ENCODE results near the gene TTC39B. TPM values are rescaled to one million over a fixed set of nuclear protein-coding genes. Genes with fewer than 3 reads are reported as not detected.

TTC39B gene
- total RNA-seq, 6 experiments from 2014 or later: 4.6 to 6.1 (median 5.8) TPM

DNA sequence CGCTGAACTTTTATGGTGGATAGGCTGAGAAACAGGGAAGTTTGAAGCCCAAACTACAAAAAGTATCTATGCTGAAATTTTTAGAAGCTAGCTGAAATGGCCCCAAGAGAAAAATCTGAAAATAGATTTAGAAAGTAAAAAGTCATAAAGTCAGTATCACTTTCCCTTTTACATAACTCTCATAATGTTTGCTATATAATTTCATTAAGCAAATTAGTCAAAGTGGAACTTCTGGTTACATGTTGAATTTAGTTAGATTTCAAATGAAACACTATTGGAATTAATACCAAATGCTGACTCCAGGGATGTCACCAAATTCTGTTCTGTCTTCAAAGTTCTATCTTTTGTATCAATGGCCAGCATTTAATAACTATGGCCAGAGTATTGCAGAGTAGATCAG is 126.9 kb downstream of the TTC39B start:
- no peaks in the 10 kb centered on the region for H3K36me3 Mint-ChIP-seq (ENCODE audit: low read depth)
- TF ChIP-seq, protein P1, sequence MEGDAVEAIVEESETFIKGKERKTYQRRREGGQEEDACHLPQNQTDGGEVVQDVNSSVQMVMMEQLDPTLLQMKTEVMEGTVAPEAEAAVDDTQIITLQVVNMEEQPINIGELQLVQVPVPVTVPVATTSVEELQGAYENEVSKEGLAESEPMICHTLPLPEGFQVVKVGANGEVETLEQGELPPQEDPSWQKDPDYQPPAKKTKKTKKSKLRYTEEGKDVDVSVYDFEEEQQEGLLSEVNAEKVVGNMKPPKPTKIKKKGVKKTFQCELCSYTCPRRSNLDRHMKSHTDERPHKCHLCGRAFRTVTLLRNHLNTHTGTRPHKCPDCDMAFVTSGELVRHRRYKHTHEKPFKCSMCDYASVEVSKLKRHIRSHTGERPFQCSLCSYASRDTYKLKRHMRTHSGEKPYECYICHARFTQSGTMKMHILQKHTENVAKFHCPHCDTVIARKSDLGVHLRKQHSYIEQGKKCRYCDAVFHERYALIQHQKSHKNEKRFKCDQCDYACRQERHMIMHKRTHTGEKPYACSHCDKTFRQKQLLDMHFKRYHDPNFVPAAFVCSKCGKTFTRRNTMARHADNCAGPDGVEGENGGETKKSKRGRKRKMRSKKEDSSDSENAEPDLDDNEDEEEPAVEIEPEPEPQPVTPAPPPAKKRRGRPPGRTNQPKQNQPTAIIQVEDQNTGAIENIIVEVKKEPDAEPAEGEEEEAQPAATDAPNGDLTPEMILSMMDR (IDR thresholded peaks at IDR 0.05): no peak
- H3K9me3 Mint-ChIP-seq: no peaks in the 10 kb centered on the region

DNA sequence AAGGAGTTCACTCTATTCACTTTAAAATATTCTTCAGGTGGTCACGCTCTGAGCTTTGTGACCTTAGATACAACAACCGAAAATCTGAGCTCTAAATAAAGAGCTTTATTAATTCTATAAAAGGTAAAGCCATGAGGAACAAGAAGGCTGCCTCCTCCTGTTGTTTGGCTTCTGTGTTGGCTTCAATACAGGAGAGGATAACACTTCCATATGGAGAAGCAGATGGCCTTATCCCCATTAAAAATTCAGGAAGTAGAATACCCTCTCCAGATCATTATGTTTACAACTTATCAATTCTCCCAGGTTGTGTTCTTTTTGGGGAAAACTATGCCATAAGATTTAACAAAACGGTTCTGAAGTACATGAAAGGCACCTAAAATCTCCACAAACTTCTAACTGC is 128.4 kb downstream of the TTC39B start:
- Mint-ChIP-seq H3K27ac (no peak overlapping the region), H3K4me1 (ENCODE audit: low read depth) (no peaks in the 10 kb centered on the region), H3K36me3 (ENCODE audit: low read depth) (no peaks in the 10 kb centered on the region), H3K4me3 (no peak overlapping the region), H3K27me3 (ENCODE audit: insufficient read depth) (no peaks in the 10 kb centered on the region), H3K9me3 (no peaks in the 10 kb centered on the region)
- TF ChIP-seq, protein P1 (IDR thresholded peaks at IDR 0.05): no peak
- no peak for DNase-seq

More for the DNA sequence above, 126.9 kb downstream of the TTC39B start:
- H3K4me1 Mint-ChIP-seq (ENCODE audit: low read depth): no peaks in the 10 kb centered on the region
- DNase-seq: no peak
- no peaks in the 10 kb centered on the region for H3K27me3 Mint-ChIP-seq (ENCODE audit: insufficient read depth)
- no peak overlapping the region for H3K27ac Mint-ChIP-seq
- H3K4me3 Mint-ChIP-seq: no peak overlapping the region

DNA sequence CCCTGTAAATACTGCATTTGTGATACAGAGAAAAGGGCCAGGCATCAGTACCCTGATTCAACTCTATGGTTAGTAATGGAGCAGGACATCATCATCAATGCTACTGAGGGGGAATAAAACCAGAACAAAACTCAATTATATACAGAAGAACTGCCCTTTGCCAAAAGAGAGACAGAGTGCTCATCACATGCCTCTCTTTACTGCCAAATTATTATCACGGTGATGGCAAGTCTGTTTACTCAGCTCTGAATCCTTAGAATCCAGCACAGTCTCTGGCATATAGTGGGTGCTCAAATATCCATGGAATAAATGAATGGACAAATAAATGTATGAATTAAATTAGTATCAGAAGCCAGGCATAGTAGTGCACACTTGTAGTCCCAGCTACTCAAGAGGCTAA is 130.2 kb downstream of the TTC39B start:
- Mint-ChIP-seq H3K9me3 (no peaks in the 10 kb centered on the region), H3K4me1 (ENCODE audit: low read depth) (no peaks in the 10 kb centered on the region), H3K27me3 (ENCODE audit: insufficient read depth) (no peaks in the 10 kb centered on the region), H3K27ac (no peak overlapping the region), H3K36me3 (ENCODE audit: low read depth) (no peaks in the 10 kb centered on the region), H3K4me3 (no peak overlapping the region)
- no peak for DNase-seq
- TF ChIP-seq, protein P1 (IDR thresholded peaks at IDR 0.05): no peak

DNA sequence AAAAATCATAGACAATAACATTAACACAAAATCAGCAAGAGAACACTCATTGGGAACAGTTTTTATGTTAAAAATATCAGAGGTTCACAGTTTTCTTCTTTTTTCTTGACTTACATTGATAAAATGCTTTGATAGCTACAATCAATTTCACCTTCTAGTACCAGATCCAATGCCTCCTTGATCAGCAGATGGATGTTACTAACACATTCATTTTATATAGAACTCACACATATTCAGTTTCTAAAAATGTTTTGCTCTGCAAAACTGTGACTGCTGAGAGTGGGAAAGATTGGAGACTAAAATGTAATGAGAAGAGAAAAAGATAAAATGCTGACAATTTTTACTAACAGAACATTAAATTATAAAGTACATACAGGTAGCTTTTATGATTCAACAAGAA is 143.1 kb downstream of the TTC39B start:
- DNase-seq: no peak

DNA sequence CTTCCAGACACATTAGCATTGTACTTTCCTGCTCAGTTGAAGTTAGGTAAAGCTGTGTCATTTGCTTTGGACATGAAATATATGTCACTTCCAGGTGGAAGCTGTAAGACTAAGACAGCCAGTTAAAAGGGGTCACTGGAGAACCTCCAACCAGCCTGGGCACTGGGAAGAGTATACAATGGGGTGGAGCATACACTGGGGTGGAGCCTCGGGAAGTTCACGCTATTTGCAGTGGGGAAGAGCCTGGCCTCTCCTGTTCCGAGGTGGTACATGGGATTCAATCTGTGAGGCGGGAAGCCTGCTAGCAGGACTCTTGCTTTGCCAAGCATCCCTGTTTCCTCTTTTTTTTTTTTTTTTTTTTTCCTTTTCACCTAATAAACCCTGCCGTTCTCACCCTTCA is 145.3 kb downstream of the TTC39B start:
- no peak overlapping the region for H3K27ac Mint-ChIP-seq
- peaks cover 3% of the 10 kb centered on the region for H3K27me3 Mint-ChIP-seq (ENCODE audit: insufficient read depth)
- no peaks in the 10 kb centered on the region for H3K36me3 Mint-ChIP-seq (ENCODE audit: low read depth)
- TF ChIP-seq, protein P1 (IDR thresholded peaks at IDR 0.05): no peak
- peaks cover 9% of the 10 kb centered on the region for H3K4me1 Mint-ChIP-seq (ENCODE audit: low read depth)
- no peaks in the 10 kb centered on the region for H3K9me3 Mint-ChIP-seq
- no peak overlapping the region for H3K4me3 Mint-ChIP-seq
- DNase-seq: no peak

More for the DNA sequence above, 143.1 kb downstream of the TTC39B start:
- TF ChIP-seq, protein P1 (IDR thresholded peaks at IDR 0.05): no peak
- H3K27me3 Mint-ChIP-seq (ENCODE audit: insufficient read depth): no peaks in the 10 kb centered on the region
- H3K4me3 Mint-ChIP-seq: no peak overlapping the region
- H3K4me1 Mint-ChIP-seq (ENCODE audit: low read depth): peaks cover 9% of the 10 kb centered on the region
- no peaks in the 10 kb centered on the region for H3K9me3 Mint-ChIP-seq
- H3K27ac Mint-ChIP-seq: no peak overlapping the region
- no peaks in the 10 kb centered on the region for H3K36me3 Mint-ChIP-seq (ENCODE audit: low read depth)

DNA sequence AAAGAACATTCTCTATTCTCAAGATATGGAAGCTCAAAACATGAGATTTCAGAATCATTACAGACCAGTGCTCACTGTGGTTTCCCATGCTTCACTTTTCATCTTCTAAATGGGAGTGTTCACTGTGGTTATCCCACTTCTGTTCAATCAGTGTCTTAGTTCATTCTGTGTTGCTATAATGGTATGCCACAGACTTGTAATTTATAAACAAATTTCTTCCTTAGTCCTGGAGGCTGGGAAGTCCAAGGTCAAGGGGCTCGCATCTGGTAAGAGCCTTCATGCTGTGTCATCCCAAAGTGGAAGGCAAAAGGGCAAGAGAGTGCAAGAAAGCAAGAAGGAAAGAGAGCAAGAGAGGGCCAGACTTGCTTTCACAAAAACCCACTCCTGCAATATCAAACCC is 146.3 kb downstream of the TTC39B start:
- Mint-ChIP-seq H3K27ac (no peak overlapping the region), H3K4me3 (no peak overlapping the region), H3K4me1 (ENCODE audit: low read depth) (peaks cover 9% of the 10 kb centered on the region), H3K36me3 (ENCODE audit: low read depth) (no peaks in the 10 kb centered on the region), H3K27me3 (ENCODE audit: insufficient read depth) (peaks cover 3% of the 10 kb centered on the region), H3K9me3 (no peaks in the 10 kb centered on the region)
- TF ChIP-seq, protein P1 (IDR thresholded peaks at IDR 0.05): no peak
- DNase-seq: no peak

Data from HFFc6 (cell line).